ENCODE measurements around the gene NDUFS1.

Gene NDUFS1

GRCh38 chr2:206086716-206087350 lies 72.4 kb downstream of the NDUFS1 start:
- DNase-seq (ENCODE audit: low spot score): no peak
- TF ChIP-seq CTCF (IDR thresholded peaks at IDR 0.05; ENCODE audit: borderline replicate concordance, control extremely low read depth, extremely low read depth, insufficient read depth, missing control alignments): no peak
- in situ Hi-C loops (cut with MboI; ENCODE audit: low sequenced_read_pairs, unreplicated experiment): no loop called here

GRCh38 chr2:206085742-206086445 lies 73.3 kb downstream of the NDUFS1 start, which contains the start of gene INO80D:
INO80D (minus strand) TSS chr2:206086174; CDS start chr2:206063016, 23,158 bp downstream.
- peak; percentile 52 for TF ChIP-seq CTCF (IDR thresholded peaks at IDR 0.05; ENCODE audit: borderline replicate concordance, control extremely low read depth, extremely low read depth, insufficient read depth, missing control alignments)
- in situ Hi-C loops (cut with MboI; ENCODE audit: low sequenced_read_pairs, unreplicated experiment): no loop called here
- peak; percentile 83 for DNase-seq (ENCODE audit: low spot score)

- no peak for TF ChIP-seq CTCF (IDR thresholded peaks at IDR 0.05; ENCODE audit: borderline replicate concordance, control extremely low read depth, extremely low read depth, insufficient read depth, missing control alignments)
- peak; percentile 57 for DNase-seq (ENCODE audit: low spot score)
- in situ Hi-C loops (cut with MboI; ENCODE audit: low sequenced_read_pairs, unreplicated experiment): no loop called here
These were observed 74.1 kb downstream of the NDUFS1 start for GRCh38 chr2:206084870-206085741.

- in situ Hi-C loops (cut with MboI; ENCODE audit: low sequenced_read_pairs, unreplicated experiment): no loop called here
- DNase-seq (ENCODE audit: low spot score): no peak
- TF ChIP-seq CTCF (IDR thresholded peaks at IDR 0.05; ENCODE audit: borderline replicate concordance, control extremely low read depth, extremely low read depth, insufficient read depth, missing control alignments): no peak
These were observed 74.8 kb downstream of the NDUFS1 start for GRCh38 chr2:206084439-206084869.

- TF ChIP-seq CTCF (IDR thresholded peaks at IDR 0.05; ENCODE audit: borderline replicate concordance, control extremely low read depth, extremely low read depth, insufficient read depth, missing control alignments): no peak
- in situ Hi-C loops (cut with MboI; ENCODE audit: low sequenced_read_pairs, unreplicated experiment): no loop called here
- DNase-seq (ENCODE audit: low spot score): peak; percentile 49
These were observed 75.4 kb downstream of the NDUFS1 start for GRCh38 chr2:206083602-206084438.

Measured in GM13976 (cell line).